ENCODE data around the gene LTA4H.

The LTA4H gene

GRCh38 chr12:96035283-96036236 is at the start of gene LTA4H:
LTA4H (minus strand) TSS chr12:96035587; CDS start chr12:96035519, 68 bp downstream.
- peak within 1 kb of the TSS; percentile 78 for H3K27ac ChIP-seq
- TF ChIP-seq CTCF (conservative IDR thresholded peaks at IDR 0.05) (no peak), ZFX (IDR thresholded peaks at IDR 0.05) (no peak)

GRCh38 chr12:96084624-96085023 is 49.2 kb upstream of the LTA4H start:
- no peak for TF ChIP-seq ZFX (IDR thresholded peaks at IDR 0.05)
- no peak for TF ChIP-seq CTCF (conservative IDR thresholded peaks at IDR 0.05)
- H3K27ac ChIP-seq, result no peak overlapping the region

GRCh38 chr12:96083020-96083719 is 47.8 kb upstream of the LTA4H start:
- TF ChIP-seq ZFX (IDR thresholded peaks at IDR 0.05), result no peak
- no peak for TF ChIP-seq CTCF (conservative IDR thresholded peaks at IDR 0.05)
- no peak overlapping the region for H3K27ac ChIP-seq

DNA sequence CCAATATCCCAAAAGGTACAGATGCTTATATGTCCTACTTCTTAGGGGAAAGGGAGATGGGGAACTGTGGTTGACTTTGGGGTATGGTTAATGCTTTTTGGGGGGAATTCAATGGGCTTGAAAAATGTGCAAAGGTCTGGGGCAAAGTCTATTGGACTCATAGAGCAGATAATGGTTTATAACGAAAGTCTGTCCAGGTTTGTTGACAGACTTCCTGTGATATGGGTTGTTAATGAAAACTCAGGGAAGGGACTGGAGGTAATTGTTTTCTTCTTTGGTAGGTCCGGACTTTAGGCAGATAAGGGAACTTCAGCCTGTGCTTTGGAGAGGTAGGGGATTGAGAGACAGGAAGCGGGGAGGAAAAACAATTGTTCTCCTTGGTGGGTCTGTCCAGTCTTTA is 46.2 kb upstream of the LTA4H start:
- TF ChIP-seq CTCF (conservative IDR thresholded peaks at IDR 0.05) (no peak), ZFX (IDR thresholded peaks at IDR 0.05) (no peak)

GRCh38 chr12:96078231-96079135 is 43.1 kb upstream of the LTA4H start:
- no peak overlapping the region for H3K27ac ChIP-seq
- TF ChIP-seq CTCF (conservative IDR thresholded peaks at IDR 0.05), result no peak
- no peak for TF ChIP-seq ZFX (IDR thresholded peaks at IDR 0.05)

More for the DNA sequence above, 46.2 kb upstream of the LTA4H start:
- H3K27ac ChIP-seq, result no peak overlapping the region

DNA sequence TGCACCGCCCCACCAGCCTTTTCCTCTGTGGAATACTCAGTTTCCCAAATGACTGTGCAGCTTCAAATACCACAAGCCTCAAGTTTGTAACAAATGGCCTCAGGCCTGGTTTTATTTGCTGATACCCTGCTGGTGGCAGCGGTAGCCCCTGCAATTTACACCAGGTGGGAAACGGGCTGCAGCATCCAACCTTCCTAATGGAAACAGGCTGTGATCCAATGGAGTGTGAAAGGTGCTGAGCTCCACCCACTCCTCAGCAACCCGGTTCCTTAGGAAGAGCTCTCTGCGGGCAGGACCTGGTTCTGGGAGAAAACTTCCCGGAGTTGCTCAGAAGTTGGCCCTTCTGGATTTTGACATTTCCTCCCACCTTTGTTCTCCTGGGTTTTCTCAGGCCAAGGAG is 41.7 kb upstream of the LTA4H start:
- H3K27ac ChIP-seq, result no peak overlapping the region
- TF ChIP-seq CTCF (conservative IDR thresholded peaks at IDR 0.05) (no peak), ZFX (IDR thresholded peaks at IDR 0.05) (no peak)
